Midbrain (tissue), 1 donor: ENCODE results near the gene FGF22.

Experiments used
- DNase-seq: peaks from one replicate; lab custom pipeline; 2025; lab: John Stamatoyannopoulos, UW

FGF22 gene

DNA sequence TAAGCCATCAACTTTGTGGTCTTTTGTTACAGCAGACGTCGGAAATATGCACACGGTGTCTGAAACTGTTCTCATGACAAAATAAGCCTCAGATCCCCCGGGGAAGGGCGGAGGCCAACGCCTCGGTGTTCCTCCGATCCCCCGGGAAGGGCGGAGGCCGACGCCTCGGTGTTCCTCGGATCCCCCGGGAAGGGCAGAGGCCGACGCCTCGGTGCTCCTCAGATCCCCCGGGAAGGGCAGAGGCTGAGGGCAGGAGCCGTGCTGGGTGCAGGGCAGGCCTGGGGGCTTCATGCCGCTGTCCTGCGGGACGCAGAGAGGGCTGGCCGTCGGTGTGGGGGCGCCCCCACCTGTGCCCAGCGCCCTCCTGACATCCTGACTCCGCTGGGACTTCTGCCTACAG, 4.7 kb downstream of the FGF22 start:
- DNase-seq: no peak

DNA sequence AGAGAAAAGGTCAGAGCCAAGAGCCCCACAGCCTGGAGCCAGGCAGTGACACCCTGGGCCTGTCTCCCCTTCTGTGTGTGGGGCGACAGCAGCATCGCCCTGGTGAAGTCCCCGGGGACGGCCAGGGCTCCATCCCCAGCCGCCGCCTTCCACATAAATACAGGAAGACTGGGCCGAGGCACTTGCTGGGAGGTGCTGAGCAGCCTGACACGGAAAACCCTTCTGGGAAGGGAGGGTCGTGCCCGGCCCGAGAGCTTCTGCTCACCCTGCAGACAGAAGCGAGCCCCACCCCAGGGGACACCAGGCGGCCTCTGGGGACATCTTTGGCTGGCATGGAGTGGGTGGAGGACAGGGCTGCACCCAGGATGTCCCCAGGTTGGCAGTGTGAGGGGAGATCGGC, 5.1 kb downstream of the FGF22 start:
- no peak for DNase-seq

DNA sequence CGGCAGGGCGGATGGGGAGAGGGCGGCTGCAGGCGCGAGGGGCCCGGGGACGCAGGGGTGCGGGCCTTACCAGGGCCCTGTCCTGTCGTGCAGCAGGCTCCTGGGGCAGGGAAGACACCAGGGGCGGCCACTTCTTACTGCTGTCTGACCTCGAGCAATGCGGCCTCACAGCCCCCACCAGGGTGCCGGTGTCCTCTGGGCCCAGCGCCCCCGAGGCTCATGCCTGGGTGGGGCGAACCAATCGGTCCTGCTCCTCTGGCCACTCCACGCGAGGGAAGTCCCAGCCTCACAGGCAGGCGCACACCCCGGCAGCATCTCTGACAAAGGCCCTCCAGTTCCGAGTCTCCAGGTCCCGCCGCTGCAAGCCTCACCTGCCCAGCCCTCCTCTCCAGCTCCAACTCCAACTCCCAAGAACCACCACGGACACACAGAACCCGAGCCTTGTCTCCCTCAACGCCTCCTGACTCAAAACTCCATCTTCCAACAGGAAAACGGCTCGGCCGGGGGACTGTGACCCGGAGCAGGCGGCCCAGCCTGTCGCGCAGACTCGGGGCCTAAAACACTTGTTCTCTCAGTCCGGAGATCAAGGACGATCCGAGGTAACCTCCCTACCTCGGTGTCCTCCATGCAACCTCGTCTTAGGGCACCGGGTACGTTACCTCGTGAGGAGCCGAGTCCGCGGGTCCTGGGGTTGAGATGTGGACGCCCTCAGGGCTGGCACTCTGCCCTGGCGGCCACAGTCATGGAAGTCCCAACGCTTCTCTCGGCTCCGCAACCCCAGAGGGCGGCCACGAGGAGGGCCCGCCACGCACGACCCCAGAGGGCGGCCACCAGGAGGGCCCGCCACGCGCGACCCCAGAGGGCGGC, 6.5 kb downstream of the FGF22 start:
- no peak for DNase-seq

DNA sequence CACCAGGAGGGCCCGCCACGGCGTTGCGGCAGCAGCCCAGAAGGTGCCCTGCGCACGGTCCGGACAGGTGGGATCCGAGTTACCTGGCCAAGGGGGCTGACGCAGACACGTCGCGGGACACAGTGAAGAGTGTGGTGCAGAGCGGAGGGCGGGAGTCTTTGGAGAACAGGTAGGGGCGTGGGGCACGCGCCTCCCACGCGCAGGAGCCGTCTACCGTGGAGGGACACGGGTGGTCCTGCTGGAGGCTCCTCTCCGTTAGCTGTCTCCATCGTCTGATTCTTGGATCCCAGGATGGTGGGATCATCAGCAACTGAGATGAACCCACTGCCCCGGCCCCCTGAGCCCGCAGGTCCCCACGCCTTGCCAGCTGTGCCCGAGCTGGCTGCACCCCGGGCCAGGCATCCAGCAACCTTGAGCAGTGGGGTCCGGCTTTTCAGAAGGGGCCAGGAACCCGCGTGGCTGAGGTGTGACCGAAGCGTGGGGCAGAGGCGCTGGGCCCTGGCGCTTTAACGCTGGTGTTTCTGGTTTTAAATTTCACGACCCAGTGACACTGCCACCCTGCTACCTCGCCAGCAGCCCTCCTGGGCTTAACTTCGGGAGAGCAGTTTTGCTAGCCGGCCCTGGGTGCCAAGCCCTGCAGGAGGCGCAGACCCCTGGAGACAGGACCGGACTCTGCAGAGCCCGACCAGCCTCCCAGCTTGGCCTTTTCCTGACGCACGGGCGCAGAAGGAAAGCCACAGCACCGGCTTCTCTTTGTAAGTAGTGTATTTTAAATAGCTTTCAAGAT, 7.3 kb downstream of the FGF22 start:
- DNase-seq: no peak

DNA sequence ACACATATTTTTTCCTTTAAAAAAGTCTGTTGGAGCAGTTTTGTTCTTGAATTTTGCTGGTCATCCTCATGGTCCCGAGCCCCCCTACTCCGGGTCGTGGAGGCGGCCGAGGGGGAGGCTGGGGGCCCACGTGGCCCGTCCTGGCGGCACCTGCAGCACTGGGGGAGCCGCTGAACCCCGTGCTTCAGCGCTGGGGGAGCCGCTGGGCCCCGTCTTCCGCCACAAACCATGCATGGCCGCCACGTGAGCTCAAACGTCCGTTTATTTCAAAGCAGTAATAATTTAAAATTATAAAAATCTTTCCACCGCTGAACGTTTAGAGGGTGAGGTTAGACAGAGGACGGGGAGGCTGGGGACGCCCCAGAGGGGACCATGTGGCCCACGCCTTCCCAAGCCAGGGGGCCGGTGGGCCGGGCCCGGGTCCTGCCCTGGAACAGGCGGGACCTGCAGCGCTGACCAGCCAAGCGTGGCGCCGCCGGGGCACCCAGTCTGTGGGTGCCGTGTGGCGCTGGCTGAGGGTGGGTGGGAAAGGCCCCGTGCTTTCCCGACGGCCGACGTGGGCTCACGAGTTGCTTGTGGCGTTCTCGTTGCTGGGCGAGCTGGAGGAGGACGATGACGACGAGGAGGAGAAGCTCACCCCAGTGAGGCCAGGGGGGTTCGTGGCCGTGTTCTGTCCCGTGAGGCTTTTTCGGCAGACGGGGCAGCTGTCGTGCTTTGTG, 8.0 kb downstream of the FGF22 start:
- no peak for DNase-seq

DNA sequence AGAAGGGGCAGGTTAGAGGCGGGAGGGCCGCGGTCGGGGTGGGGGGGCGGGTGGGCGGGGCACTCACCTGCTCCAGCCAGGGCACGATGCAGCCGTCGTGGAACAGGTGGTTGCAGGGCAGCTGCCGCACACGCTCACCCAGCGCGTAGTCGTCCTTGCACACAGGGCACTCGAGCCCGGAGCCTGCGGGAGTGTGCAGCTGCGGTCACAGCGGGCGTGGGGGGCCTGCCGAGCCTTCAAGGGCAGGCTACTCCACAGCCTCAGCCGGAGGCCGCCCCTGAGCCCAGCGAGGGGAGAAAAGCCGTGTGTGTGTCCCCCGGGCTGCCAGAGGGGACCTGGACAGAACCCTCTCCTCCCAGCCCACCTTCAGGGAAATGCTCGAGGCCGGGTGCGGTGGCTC, 8.6 kb downstream of the FGF22 start:
- no peak for DNase-seq

DNA sequence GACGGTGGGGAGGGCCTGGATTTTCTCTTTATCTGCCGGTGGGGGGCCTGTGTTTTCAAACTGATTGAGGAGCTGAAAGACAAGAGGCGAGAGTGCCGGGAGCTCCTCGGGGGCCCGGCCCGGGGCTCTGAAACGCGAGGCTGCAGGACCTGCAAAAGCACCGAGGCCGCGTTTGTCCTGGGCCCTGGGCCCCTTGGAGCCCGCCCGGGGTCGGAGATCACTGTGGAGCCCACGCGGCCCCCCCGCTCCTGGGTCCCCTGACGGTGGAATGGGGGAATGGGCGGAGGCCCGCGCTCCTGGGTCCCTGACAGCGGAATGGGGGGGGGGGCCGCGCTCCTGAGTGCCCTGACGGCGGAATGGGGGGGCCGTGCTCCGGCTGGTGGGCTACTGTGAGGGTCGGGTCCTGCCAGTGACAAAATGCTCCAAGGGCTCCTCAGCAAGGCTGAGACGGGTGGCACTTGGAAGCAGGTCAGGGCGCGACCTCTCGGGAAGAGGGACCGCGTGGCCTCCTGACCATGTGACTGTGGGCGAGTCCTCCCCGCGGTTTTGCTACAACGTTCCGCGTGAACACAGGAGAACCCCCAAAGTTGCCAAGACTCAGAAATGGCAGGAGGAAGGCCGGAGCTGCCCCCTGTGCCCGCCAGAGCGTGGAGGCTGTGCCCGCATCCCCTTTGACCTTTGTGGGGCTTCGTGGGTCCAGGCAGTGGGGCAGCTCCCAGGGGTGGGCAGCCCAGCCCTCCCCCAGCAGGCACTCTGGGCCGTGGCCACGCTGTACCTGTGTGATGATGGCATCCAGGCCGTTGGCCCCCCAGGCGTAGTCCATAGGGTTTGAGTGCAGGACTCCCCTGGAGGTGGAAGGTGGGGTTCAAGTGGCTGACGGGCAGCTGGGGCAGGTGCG, 9.5 kb downstream of the FGF22 start:
- no peak for DNase-seq

DNA sequence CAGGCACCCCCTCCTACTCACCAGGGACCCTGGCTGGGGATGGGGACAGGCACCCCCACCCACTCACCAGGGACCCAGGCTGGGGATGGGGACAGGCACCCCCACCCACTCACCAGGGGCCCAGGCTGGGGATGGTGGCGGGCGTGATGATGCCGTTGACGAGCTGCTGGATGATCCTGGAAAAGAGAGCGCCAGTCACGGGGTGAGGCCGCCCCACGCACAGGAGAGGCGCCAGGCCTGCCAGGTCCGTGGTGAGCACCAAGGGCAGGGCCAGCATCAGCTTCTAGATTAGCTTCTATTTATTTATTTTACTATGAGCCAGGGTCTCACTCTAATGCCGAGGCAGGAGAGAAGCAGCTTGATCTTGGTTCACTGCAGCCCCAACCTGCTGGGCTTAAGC, 10.4 kb downstream of the FGF22 start:
- no peak for DNase-seq

DNA sequence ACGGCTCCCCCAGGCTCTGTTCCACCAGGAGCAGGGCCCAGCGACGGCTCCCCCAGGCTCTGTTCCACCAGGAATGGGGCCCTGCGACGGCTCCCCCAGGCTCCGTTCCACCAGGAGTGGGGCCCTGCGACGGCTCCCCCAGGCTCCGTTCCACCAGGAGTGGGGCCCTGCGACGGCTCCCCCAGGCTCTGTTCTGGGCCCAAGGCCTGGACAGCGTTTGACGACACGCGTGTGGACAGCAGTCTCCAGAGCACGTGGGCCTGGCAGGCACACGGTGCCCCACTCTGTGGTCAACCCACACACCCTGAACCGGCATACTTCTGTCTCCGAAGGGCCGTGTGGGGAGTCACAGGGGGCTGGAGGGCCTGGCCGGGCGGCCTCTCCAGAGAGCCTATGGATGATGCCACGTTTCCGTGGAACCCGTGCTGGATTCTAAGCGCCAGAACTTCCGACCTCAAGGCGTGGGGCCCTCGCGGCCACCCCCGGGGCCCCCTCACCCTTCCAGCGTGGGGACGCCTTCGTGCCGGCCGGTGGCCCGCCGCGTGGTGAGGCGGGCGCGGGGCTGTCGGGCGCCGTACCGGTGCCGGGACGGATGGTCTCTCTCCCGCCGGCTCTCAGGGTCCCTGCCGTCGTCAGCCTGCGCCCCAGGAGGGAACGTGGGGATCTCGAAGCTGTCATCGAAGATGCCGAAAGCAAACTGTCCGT, 11.6 kb downstream of the FGF22 start:
- no peak for DNase-seq

DNA sequence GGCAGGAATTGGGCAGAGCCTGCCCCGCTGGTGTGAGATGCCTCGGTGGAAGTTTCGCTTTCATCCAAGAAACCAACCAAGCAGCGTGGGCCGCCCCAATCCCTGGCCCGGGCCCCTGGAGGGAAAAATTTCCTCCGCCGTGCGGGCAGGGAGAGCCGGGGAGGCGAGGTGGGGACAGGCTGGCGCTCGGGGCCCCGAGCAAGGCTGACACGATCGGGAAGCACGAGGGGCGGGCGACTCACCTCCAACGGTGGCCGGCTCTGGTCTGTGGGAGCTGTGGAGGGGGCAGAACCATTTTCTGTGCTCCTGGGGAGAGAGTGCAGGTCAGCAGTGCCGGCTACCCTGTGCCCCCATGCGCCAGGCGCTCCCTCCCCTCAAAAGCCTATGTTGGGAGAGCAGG, 12.3 kb downstream of the FGF22 start:
- no peak for DNase-seq

DNA sequence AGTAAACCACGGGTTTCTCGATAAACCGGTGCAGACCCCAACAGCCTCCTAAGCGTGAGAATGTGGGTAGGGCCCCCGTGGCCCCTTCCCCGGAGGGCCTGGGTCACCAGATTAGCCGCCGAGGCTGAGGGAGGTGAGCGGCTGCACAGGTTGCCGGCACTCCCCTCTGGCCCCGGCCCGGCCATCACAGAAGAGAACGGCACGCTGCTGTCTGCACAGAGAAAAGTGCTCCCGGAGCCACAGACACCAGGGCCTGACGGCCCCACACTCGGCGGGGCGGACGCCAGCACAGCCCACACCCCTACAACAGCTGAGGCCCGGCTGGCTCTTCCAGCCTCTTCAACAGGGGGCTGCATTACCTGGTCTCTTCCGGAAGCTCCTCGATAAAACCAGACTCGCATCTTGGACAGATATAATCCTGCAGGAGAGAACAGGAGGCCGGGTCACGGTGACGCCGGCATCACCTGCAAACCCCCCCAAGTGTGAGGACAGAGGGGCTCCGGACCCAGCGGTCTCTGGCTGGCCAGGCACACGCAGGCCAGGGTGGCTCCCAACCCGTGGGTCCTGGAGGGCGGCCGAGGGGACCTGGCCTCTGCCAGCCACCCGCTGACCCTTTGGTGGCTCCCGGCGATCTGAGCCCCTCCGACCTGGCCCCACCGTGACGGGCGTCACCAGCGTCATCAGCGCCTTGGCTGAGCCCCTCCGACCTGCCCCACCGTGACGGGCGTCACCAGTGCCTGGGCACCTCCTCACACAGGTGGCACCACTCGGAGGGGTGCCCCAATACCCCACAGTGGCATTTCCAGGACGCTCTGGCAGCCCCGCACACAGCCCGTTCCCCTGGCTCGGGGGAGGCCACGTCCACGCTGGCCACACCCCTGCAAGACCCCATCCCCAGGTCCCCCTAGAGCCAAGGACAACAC, 13.0 kb downstream of the FGF22 start:
- no peak for DNase-seq

DNA sequence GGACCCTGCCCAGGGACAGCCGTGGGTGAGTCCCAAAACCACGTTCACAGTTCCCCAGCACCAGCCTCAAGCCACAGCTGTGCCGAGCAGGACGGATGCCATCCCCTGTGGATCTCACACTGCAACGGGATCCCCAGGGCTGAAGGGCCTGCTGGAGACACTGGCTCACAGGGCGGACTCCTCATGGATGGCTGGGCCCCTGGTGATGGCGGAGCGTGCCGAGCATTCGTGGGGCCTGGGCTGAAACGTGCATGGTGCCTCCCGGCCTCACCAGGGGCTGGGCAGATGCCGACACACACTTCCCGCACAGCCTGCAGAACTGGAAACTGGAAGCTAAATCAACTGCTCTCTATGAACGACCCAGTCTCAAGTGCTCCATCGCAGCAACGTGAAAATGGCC, 13.7 kb downstream of the FGF22 start:
- DNase-seq: no peak

DNA sequence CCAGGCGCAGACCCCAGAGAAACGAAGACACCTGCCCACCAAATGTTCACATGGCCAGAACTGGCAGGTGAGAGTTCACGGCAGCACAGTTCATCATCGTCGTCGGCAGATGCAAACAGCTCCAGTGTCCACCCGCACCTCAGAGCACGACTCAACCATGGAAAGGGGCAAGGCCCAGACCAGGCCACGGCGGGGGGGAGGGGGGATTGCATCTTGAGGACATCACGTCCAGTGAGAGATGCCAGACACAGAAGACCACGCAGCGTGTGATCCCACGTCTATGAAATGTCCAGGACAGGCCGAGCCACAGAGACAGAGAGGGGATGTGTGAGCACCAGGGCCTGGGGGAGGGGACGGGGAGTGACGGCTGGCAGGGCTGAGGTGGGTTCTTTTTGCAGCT, 16.0 kb downstream of the FGF22 start:
- DNase-seq: no peak

DNA sequence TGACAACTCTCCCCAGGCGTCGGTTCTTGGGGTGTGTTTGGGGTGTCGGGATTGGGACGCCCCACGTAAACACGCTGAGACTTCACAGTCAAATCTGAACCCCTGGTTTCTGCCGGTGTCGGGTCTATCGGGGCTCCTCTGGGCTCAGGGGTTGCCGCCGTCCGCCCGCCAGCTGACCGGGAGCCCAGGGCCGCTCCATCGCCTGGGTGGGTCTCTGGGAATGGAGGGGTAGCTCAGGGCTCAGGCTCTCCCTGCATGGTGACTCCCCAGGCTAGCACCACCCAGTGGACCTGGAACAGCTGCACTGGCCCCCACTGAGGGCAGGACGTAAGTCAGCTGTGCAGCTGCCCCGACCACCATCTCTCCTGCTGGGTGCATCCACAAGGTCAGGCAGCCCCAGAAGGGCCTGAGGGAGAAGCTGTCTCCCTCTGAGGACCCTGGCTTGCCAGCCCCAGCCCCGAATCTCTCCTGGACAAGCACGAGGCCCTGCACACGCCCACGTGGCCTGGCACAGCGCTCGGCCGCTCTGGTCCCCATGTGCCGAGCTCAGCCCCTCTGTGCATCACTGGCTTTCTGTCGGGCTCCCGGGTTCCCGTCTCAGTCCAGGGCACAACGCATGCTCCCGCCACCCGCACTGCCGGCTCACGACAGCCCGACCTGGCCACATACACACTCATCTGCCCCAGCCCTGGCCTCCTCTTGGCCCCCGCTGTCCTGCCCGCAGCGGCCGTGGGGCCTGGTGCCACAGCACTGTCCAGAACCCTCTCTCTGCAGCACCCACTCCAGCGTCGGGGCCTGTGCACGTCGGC, 17.3 kb downstream of the FGF22 start:
- no peak for DNase-seq

DNA sequence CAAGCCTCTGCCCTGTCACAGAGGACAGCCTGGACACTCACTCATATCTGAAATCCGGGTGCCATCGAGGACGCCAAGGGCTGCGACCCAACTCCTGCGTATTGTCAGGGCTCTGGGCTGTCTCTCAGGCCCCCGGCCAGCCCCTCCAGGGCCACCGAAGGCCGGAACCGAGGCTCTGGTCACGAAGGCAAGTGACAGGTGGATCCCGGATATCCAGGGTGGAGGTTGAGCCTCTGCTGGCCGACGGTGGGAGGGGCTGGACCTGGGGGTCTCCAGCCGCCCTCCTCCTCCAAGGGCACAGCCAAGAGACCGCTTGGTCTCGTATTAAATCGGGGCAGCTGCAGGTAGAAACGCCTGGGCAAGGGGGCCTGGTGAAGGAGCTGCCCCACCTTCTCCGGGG, 17.9 kb downstream of the FGF22 start:
- DNase-seq: no peak

DNA sequence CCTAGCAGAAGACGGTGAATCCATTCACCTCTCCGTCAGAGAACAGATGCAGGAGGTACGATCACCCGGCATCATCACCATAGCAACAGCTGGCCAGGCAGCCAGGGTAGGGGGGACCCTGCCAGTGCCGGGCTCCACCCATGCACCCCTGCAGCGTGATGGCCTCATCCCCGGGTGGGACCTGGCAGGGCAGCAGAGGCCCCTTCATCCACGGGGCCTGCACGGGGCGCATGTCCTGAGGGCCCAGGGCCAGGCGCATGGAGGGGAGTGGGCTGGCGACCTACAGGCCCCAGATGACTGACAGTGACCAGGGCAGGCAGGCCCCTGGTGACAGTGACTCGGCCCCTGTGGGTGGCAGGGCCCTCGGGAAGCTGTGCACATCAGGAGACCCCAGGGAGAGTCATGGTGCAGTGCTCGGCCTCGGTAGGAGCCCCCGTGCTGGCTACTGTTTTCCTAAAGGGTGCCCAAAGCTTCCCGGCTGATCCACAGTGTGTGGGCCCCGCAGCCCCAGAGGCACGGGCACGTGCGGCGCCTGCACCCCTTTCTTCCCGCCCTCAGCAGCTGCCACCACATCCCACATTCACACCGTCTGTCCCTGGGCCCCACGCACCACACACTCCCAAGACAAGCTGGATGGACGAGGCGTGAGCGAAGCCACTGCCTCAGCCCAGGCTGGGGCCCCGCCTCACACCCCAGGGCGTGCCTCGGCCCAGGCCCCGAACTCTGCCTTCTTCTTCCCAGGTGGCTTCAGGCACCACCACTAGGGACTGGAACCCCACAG, 18.6 kb downstream of the FGF22 start:
- no peak for DNase-seq

DNA sequence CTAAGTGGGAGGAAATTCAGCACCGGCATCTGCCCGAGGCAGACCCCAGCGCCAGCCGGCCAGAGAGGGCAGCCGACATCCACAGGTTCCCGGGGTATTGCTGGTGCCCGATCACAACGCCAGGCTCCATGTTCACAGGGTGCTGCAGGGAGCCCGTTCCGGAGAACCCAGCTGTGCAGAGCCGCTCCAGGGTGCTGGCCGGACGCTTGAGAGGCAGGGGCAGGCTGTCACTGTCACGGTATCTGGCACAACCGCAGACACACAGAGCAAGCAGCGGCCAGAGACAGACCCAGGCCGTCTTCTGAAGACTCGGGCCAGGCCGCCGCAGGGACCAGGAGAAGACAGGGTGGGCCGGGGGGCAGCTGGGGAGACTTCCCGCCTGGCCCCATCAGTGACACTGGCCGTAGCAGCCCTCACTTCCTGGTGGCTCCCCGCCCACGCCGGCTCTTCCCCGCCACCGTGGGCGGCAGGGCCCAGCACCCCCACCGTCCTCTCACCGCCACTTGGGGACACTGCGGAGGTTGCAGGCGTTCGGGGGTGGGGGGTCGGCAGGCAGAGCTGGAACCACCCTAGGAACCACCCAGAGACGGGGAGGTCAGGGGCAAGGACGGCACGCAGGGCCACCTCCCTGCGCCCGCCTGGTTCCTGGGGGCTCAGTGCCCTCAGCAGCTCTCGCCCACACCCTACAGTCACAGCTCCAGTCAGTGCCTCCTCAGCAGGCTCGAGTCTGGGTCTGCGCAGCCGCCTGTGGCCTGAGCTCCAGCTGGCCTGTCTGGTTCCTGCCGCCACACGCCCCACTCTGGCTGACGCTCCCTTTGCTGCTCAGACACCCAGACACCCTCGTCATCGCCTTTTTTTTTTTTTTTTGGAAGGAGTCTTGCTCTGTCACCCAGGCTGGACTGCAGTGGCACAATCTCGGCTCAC, 19.5 kb downstream of the FGF22 start:
- DNase-seq: no peak
